MV-4-11 (cell line): Measurements from ENCODE around the gene RBPMS2.
"Not testable (repeated sequence)": the region's sequence is repeated elsewhere in the genome, so short reads cannot be mapped to it uniquely, and the experiment has no call there.

ENCODE experiments used
- DNase-seq: peaks from one replicate; lab custom pipeline; 2025; lab: John Stamatoyannopoulos, UW

RBPMS2 gene

DNA sequence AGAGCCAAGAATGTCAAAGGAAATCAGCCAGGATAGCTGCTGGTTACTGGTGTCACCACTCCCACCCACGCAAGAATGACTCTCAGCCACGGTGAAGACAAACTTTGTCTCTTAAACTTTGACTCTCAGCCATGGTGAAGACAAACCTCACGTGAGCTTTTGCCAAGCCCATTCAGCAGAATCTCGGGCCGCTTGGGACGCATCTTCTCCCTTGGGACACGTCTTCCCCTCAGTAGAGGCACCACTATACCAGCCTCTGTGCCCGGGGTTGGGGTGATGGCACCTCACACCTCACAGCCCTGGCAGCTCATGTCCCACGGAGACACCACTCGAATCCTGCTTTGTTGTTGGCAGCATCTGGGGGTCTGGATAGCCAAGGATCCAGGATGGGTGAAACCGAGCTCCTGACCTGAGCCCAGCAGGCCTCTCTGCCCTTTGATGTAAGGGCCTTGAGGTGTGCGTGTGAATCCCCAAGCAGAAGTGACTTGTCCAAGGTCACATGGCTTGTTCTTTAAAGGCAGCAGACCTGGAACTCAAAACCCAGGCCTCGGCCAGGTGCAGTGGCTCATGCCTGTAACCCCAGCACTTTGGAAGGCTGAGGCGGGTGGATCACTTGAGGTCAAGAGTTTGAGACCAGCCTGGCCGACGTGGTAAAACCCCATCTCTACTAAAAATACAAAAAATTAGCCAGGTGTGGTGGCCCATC, 21.8 kb downstream of the RBPMS2 start:
- no peak for DNase-seq

DNA sequence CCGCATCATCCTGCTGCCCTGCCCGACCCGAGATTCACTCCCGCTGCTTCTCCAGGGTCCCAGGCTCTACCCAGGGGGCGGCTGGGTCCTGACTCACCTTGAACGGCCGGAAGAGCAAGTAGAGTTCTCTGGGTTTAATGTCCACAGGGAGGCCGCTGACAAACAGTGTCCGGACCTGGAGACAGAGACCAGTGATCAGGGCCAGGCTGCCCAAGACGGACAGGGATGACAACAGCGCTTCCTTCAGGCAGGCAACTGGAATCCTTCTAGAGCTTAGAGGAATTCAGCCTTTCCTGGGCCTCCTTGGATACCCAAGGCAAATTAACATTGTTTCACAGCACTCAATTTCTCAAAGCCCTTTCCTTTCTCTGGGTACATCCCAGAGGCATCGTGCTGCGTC, 23.9 kb downstream of the RBPMS2 start:
- DNase-seq: no peak

DNA sequence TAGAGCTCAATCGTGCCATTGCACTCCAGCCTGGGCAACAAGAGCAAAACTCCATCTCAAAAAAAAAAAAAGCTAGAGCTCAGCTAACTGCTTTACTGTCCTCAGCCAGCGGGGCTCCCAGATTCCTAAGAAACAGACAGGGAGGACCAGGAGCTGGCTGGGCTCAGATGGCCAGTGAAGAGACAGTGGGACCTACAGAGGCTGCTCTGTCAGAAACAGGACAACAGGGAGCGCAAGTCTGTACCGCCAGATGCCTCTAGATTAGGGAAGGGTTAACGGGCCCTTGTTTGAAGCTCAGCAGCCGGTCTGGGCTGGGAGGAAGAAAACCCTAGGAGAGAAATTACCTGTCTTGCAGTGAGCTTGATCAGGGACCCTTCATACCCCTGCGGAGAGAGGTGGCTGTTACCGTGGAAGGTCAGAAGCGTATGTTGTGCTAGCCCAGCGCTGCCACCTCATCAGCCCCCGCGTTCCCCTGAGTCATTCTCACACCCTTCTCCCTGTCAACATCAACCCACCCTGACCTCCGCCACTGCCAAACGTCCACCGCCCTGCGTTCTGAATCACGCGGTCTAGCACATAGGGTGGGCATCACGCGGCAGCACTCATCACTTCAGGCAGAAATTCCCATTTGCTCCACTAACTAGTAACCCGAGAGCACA, 25.3 kb downstream of the RBPMS2 start:
- DNase-seq: no peak

DNA sequence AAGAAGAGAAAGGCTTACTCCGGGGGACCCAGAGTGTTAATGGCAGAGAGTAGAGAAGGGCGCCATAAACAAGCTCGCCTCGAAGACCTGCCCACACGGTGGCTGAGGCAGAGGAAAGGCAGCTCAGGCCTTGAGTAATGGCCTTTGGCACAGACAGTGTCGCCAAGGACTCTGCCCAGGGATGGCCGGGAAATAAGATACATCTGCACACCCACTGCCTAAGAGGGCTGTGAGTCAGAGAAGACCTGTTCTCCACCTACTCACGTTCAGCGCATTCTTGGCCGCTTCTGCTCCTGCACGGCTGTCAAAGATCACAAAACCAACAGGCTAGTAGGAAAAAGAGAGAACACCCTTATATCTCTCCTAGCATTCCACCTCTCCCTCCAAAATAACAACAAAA, 26.2 kb downstream of the RBPMS2 start:
- no peak for DNase-seq

DNA sequence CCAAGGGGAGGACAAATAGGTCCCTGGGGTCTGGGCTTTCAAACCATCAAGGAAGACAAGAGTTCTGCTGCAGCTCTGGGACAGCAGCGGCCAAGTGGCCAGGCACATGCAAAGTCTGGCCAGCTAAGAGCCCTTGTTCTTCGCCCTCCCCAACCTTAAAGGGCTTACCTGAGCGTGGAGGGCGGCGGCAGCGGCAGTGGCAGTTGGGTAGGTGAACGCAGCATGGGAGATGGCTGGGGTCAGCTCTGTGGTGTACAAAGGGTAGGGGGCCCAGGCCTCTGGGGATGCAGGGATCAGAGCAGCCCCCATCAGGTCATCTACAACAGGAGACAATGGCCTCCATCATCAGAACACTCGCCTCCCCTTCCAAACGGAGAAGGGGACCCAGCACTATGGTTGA, 27.1 kb downstream of the RBPMS2 start:
- DNase-seq: no peak

DNA sequence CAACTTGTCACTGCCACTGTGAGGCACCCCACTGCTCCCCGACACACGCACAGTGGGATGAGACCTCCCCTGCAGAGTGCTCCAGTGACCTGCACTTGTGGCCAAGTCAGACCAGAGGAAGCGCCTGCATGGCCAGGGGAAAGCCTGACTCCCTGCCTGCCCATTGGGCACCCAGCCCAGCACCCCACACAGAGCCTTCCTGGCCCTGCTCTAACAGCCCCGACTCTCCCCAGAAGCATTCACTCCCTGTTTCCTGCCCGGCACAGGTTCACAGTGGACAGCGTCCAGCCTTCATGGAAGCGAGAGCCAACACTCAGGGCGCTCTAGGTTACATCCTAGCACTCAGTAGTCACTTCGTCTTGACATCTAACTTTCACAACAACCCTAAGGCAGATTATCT, 27.8 kb downstream of the RBPMS2 start:
- DNase-seq: no peak

DNA sequence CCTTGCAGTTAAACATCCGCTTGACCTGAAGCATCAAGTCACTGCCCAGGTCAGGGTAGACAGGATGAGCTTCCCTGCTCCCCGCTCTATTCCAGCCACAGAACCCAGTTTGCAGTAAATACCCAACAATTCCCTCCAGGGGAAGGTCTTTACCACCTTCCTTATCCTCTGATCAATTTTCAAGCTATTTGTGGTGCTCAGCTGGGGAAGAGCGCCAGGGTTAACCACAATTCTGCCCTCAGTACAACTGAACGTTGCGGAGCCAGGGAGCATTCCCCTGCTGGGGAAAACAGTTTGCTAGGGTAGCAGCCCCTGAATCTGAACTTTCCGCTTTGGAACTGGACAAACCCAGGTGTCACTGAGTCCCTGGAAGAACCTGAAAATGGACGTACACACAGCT, 28.5 kb downstream of the RBPMS2 start:
- DNase-seq: no peak

DNA sequence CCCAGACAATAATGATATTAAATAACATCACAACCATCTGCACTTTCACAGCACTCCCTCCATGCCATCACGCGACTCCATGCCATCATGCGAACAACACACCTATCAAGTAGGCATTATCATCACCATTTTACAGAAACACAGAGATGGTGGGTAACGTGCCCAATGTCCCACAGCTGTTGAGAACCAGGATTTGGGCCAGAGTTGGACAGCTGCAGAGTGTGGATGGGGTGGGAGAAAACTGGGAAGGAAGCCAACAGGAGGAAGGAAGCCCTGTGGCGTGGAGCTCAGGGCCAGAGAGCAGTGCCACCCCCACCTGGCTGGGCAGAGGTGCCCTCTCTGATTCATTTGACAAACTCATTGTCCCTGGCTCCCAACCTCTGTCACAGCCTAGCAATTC, 29.0 kb downstream of the RBPMS2 start:
- DNase-seq: no peak

DNA sequence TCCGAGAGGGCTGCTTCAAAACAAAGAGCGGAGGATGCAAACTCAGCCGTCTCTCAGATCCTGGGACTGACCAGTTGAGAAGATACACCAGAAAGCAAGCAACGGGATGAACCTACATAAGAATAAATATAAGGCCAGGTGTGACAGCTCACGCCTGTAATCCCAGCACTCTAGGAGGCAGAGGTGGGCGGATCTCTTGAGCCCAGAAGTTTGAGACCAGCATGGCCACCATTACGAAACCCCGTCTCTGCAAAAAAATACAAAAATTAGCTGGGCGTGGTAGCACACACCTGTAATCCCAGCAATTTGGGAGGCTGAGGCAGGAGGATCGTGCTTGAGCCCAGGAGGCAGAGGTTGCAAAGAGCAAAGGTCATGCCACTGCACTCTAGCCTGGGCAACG, 31.7 kb downstream of the RBPMS2 start:
- no peak for DNase-seq

DNA sequence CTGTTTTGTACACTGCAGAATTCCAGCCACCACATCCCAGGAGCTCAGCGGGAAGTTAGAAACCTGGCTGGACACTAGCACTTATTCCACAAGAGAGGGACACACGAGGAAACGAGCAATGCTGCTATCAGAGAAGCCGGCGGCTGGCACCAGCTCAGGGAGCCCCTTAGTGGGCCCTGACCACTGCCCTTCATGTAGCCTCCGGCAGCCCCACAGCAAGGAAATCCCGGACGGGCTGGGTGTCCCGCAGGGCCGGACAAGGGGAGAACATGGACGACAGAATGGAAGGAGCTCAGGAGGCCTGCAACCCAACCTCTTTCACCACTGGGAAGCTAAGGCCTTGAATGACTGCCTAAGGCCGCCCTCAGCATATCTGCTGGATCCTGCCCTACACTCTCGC, 32.5 kb downstream of the RBPMS2 start:
- no peak for DNase-seq

DNA sequence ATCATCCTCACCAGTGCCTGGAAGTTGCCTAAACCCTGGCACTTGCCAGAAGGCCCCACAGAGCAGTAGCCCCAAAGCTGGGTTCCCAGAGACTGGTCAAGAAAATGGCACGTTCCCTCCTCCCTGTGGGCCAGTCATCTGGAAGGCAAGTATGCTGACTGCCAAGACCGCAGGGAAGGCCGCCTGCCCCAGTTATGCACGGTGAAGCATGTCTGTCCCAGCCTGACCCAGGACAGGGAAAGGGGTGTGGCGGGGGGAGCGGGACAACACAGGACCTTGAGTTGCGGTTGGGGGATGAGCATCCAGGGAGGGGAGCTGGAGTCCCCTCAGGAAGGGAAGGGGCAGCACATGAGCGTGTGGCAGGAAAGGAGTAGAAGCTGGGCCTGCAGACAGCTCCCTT, 33.0 kb downstream of the RBPMS2 start:
- DNase-seq: no peak

DNA sequence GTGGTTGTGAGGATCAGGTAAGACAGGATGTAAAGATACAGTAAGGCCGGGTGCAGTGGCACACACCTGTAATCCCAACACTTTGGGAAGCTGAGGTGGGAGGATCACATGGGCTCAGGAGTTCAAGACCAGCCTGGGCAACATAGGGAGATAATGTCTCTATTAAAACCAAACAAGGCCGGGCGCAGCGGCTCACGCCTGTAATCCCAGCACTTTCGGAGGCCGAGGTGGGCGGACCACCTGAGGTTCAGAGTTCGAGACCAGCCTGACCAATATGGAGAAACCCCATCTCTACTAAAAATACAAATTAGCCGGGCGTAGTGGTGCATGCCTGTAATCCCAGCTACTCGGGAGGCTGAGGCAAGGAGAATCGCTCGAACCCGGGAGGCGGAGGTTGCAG, 33.7 kb downstream of the RBPMS2 start:
- not testable (repeated sequence) for DNase-seq

DNA sequence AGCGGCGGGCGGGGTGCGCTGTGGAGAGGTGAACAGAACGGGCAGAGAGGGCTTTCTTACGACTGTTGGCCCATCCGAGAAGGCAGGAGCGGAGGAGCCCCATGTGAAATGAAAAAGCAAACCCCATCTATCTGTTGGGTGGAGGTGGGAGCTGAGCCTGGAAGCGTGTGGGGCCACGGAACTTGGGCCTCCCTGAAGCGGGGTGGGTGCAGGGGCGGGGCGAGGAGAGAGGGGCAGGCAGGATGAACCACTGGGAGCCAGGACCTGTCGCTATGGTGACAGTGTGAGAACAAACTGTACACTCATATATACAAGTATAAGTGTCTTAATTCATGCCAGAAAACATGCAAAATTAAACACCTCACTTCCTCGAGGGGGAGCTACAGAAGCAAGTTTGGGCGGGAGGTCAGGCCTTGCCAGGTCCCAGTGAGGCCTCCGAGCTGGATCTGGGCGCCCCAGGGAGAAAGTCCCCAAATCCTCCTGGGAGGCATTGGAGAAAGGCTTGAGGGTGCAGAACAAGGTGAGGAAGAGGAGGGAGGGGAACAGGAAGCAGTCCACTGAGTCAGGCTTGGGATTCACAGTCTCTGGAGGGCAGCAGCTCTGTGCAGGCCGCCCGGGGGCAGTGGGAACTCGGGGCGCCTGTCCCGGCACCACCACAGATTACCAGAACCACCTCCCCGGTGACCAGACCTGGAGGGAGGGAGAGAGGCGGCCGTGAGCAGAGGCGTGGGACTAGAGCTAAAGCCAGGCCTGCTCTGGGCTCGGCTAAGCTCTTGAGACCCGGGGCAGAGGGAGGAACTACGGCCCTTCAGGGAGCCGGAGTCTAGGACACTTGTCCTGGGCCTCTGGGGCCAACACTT, 34.8 kb downstream of the RBPMS2 start:
- no peak for DNase-seq

DNA sequence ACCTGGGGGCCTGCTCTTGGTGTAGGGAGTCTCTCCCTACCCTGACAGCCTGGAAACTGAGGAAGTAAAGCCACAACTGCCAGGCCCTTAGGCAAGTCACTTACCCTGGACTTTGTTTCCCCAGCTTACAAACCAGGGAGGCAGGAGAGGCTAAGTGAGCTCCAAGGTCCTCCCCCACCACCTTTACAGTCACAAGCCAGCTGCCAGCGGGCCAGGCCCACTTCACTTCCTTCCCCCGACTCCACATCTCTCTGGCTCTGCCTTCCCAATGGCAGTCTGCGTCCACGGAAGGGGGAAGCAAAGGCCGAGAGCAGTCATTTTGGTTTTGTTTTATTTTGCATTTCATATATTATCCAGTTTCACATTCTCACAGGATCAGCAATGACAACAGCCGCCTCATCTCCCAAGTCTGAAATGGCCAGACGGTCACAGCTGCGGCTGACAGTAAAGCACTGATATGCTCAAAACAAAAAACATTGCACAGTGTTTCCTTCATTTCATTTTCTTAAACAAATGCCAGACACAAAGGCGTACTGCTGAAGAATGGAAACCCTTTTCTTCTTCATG, 35.7 kb downstream of the RBPMS2 start:
- DNase-seq: no peak

DNA sequence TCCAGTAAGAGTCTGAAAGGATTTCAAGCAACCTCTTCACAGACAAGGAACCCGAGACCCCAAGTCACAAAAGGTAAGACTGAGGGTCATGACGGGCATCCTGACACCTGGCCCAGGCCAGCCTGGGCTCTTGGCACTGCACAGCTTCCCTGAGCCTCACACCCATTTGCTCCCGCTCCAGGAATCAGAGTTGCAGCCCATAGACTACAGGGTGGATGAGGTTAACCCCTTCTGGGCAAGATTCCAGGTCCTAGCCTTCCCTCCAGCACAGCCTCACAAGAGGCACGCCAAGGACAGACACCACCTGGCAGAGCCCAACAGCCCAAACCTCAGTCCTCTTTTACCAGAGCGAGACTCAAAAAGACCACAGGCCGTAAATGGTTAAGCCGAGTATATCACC, 36.2 kb downstream of the RBPMS2 start:
- DNase-seq: no peak

DNA sequence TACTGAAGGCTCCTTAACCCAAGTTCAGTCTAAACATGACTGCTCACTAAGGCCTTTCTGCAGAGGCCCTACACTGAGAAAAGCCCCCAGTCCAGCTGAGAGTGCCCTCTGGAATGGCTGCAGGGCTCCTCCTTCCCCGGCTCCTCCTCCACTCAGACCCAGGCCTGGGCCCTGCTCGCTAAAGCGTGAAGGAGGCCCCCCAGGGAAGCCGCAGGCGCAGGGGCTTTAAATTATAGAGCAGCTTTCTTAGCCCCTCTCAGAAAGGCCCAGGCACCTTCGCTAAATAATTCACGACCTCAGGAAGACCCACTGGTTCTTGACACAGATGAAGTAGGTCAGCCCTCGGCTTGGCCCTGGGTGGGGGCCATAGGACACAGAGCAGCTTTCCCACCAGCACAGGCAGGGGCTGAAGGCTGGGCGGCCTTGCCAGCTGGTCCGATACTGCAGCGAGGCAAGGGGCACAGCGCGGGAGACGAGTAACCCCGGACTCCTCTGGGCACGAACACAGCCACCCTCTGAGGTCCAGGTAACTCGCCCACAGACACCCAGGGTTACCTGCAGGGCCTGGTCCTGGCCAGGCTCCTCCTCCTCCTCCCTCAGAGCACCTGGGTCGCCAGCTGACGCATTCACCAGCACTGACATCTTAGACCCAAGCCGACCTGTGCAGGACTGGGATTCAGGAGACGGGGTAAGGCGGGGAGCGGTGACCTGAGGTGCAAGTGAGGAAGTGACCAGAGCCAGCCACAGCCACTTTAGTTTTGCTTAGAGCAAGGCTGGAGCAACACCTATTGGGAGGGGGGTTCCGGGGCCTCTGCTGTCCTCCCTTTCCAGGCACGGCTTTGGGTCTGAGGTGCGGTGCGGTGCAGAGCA, 36.9 kb downstream of the RBPMS2 start:
- DNase-seq: no peak

DNA sequence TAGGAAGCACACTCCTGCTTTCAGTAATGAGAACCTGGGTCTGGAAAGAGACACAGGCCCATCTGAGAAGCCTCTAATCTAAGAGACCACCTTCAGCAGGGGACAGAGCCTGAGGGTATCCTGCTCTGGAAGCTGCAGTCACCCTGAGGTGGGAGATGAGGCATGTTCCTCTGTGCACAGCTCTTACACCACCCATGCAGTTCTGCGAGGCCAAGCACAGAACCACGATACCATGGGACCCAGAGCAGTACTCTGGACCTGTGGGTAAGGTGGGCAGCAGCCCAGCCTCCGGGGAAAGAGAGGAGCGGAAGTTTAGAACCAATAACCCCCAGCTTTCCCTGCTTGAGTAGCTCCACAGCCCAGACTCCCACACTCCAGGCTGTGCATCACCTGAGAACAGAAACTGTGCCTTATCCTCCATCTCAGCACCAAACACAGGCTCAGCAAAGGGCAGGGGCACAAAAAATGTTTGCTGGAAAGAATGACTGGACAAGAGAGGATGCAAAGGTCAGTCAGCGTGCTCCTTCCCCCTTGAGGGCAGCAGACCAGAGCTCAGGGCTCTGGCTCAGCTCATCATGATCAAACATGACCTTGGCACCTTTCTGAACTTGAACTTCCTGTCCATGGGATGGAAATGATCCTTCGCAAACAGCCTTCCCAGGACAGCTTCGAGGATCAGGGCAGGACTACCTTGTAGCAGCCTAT, 43.1 kb downstream of the RBPMS2 start:
- DNase-seq: no peak

DNA sequence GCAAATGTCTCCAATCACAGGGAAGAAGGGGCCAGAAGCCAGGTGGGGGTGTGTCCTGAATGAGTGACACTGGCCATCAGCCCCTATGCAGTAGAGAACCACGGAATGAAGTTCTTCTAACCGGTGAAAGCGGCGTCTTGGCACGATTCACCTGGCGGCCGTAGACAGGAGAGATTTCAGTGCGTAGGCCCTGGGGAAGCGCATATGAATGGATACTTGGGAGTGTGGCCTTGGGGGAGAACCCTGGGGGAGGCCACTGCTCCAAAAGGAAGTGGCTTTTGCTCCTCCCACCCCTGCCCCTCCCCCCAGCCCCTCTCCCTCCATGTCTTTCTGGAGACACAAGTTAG, 43.6 kb downstream of the RBPMS2 start:
- DNase-seq: no peak

DNA sequence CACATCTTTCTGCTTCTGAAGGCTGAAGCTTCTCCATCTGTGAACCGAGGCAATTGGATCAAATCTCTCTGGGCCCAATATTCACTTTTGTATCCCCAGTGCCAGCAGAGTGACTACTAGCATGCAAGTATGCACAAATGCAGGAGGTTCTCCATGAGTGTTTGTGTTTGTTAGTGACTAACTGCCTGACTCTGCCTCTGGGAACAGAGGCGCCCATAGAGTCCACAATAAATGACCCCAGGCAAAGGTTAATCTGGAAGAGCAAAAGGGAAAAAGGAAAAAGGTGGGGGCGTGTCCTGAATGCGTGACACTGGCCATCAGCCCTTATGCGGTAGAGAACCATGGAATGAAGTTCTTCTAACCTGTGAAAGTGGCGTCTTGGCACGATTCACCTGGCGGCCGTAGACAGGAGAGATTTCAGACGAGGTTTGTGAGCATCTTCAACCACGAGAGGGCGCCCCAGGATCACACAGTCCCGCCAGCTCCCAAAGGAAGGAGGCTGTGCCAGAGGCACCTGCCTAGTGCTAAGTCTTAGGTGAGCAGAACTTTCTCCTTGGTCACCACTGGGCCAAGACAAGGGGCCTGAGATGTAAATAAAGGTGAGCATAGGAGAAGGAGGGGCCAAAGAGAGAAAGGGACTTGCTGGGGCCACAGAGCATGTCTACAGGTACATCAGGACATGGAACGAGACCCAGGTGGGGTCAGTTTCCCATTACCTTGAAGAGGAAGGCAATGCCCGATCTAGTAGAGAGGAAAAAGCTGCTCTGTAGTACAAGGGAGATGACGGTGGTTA, 44.2 kb downstream of the RBPMS2 start:
- peak; percentile 31 for DNase-seq

DNA sequence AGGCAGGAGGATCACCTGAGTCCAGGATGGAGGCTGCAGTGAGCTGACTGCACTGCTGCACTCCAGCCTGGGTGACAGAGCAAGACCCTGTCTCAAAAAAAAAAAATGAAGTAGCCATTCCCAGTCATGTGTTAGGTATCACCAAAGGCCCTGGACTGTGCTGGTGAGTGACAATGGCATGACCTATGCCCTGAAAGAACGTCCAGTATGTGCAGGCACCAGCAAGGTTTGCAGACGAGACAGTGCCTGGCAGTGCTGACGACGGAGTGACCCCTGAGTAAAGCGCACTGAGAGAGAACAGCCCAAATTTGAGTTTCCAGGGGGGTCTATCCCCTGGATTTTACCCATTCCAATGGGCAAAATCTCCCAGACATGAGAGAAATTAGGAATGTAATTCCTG, 45.2 kb downstream of the RBPMS2 start:
- DNase-seq: no peak
